Hepatocyte (in vitro differentiated cells): ENCODE results near the gene PCSK6. TPM values are rescaled to one million over a fixed set of nuclear protein-coding genes. Genes with fewer than 3 reads are reported as not detected.

ENCODE experiments used
- DNase-seq: peaks from one replicate; pipeline ENCODE4 v3.0.0-alpha.2; 2016; ENCODE audit warnings: low spot score
- H2AFZ ChIP-seq: fragments of 200-600 bp; sonication (generic); 2 replicates; pipeline ENCODE4 v1.6.0; 2016; ENCODE audit warnings: antibody characterized with exemption, mild to moderate bottlenecking
- H3K27ac ChIP-seq: fragments of 200-600 bp; sonication (generic); 2 replicates; pipeline ENCODE4 v1.5.1; 2016; ENCODE audit warnings: mild to moderate bottlenecking
- H3K27me3 ChIP-seq: fragments of 200-600 bp; sonication (generic); 2 replicates; pipeline ENCODE4 v1.6.1; 2016
- H3K36me3 ChIP-seq: fragments of 200-600 bp; sonication (generic); replicated peaks from 2 replicates; pipeline ENCODE4 v1.5.1; 2016; ENCODE audit warnings: low read depth; ENCODE audit not compliant: insufficient read depth
- H3K4me1 ChIP-seq: fragments of 200-600 bp; sonication (generic); 2 replicates; pipeline ENCODE4 v1.5.1; 2016; ENCODE audit warnings: mild to moderate bottlenecking, moderate library complexity; ENCODE audit not compliant: insufficient read depth
- H3K4me2 ChIP-seq: fragments of 200-600 bp; sonication (generic); 2 replicates; pipeline ENCODE4 v1.6.0; 2016
- H3K4me3 ChIP-seq: fragments of 200-600 bp; sonication (generic); 2 replicates; pipeline ENCODE4 v1.5.1; 2016; ENCODE audit warnings: mild to moderate bottlenecking
- H3K79me2 ChIP-seq: fragments of 200-600 bp; sonication (generic); 2 replicates; pipeline ENCODE4 v1.6.0; 2017; ENCODE audit warnings: mild to moderate bottlenecking
- H3K9me2 ChIP-seq: fragments of 200-600 bp; sonication (generic); replicated peaks from 2 replicates; pipeline ENCODE4 v1.6.0; 2017; ENCODE audit warnings: mild to moderate bottlenecking; ENCODE audit not compliant: insufficient read depth
- H3K9me3 ChIP-seq: fragments of 200-600 bp; sonication (generic); 2 replicates; pipeline ENCODE4 v1.5.1; 2016; ENCODE audit warnings: low read depth, mild to moderate bottlenecking
- H4K20me1 ChIP-seq: fragments of 200-600 bp; sonication (generic); 2 replicates; pipeline ENCODE4 v1.6.0; 2016; ENCODE audit warnings: mild to moderate bottlenecking; ENCODE audit not compliant: insufficient read depth, poor library complexity, severe bottlenecking
- CTCF ChIP-seq: fragments of 200-600 bp; sonication (generic); IDR thresholded peaks from 2 replicates; pipeline ENCODE4 v1.5.1; 2016; ENCODE audit warnings: antibody characterized with exemption, mild to moderate bottlenecking; ENCODE audit not compliant: poor library complexity
- EZH2 ChIP-seq: fragments of 200-600 bp; sonication (generic); IDR thresholded peaks from 2 replicates; pipeline ENCODE4 v1.6.1; 2016; ENCODE audit warnings: antibody characterized with exemption, mild to moderate bottlenecking, borderline replicate concordance
- EZH2phosphoT487 ChIP-seq: fragments of 200-600 bp; sonication (generic); IDR thresholded peaks from one replicate; pipeline ENCODE4 v1.6.1; 2018; ENCODE audit warnings: antibody characterized with exemption, mild to moderate bottlenecking, low read depth, moderate library complexity; ENCODE audit not compliant: unreplicated experiment, severe bottlenecking
- WGBS: methylation state at CpG from one replicate; pipeline ENCODE4 v1.1.6; 2016; ENCODE audit warnings: low lambda C conversion rate; ENCODE audit errors: missing lambda C conversion rate; 5-methylcytosine and 5-hydroxymethylcytosine counted together
- polyA plus RNA-seq: library from polyadenylated mRNA; unstranded; fragments of >200 nt; fragmentation: Nextera tagmentation; extraction: Ambion mirVana; gene quantifications from 2 replicates; pipeline ENCODE4 v1.2.1, GENCODE V29; 2016
- total RNA-seq: library from RNA; depleted of rRNA; stranded (reverse); fragments of >200 nt; gene quantifications from 2 replicates; pipeline ENCODE4 v1.2.3, GENCODE V29; 2014

The PCSK6 gene
- total and polyA plus RNA-seq, 2 experiments from 2014 or later, result 31.7 to 40.5 TPM

- Histone ChIP-seq H2AFZ (no peak overlapping the region), H3K4me2 (peak overlapping the region; percentile 13), H3K27ac (peak overlapping the region; percentile 75), H3K9me3 (no peaks in the 10 kb centered on the region), H3K27me3 (no peaks in the 10 kb centered on the region), H3K4me1 (peaks cover 21% of the 10 kb centered on the region), H3K4me3 (no peak overlapping the region), H3K79me2 (peaks cover 6% of the 10 kb centered on the region), H3K9me2 (no peaks in the 10 kb centered on the region), H4K20me1 (no peaks in the 10 kb centered on the region), H3K36me3 (no peaks in the 10 kb centered on the region)
- peak; percentile 69 for DNase-seq
- TF ChIP-seq CTCF (no peak), EZH2phosphoT487 (no peak), EZH2 (no peak)
- WGBS, result 76% methylated on average over 5 of the region's 5 CpGs
Measured at GRCh38 chr15:101477851-101478362, 11.6 kb downstream of the PCSK6 start.

- no peak for DNase-seq
- H3K4me3 ChIP-seq, result no peak overlapping the region
- H3K27me3 ChIP-seq, result no peaks in the 10 kb centered on the region
- 85% methylated on average over 10 of the region's 10 CpGs for WGBS
- peaks cover 21% of the 10 kb centered on the region for H3K4me1 ChIP-seq
- H3K36me3 ChIP-seq, result no peaks in the 10 kb centered on the region
- no peak overlapping the region for H3K4me2 ChIP-seq
- TF ChIP-seq CTCF (no peak), EZH2phosphoT487 (no peak), EZH2 (no peak)
- no peaks in the 10 kb centered on the region for H3K9me3 ChIP-seq
- H4K20me1 ChIP-seq, result no peaks in the 10 kb centered on the region
- no peaks in the 10 kb centered on the region for H3K9me2 ChIP-seq
- H3K79me2 ChIP-seq, result peaks cover 6% of the 10 kb centered on the region
- H2AFZ ChIP-seq, result no peak overlapping the region
- H3K27ac ChIP-seq, result no peak overlapping the region
Measured at GRCh38 chr15:101476756-101477155, 12.8 kb downstream of the PCSK6 start.

GRCh38 chr15:101474983-101475382, 14.5 kb downstream of the PCSK6 start:
- DNase-seq, result no peak
- H3K27ac ChIP-seq, result no peak overlapping the region
- H3K4me2 ChIP-seq, result no peak overlapping the region
- H3K36me3 ChIP-seq, result no peaks in the 10 kb centered on the region
- WGBS, result 88% methylated on average over 7 of the region's 7 CpGs
- no peaks in the 10 kb centered on the region for H4K20me1 ChIP-seq
- no peaks in the 10 kb centered on the region for H3K27me3 ChIP-seq
- H2AFZ ChIP-seq, result no peak overlapping the region
- no peaks in the 10 kb centered on the region for H3K9me3 ChIP-seq
- H3K79me2 ChIP-seq, result peaks cover 6% of the 10 kb centered on the region
- no peak overlapping the region for H3K4me3 ChIP-seq
- TF ChIP-seq EZH2 (no peak), CTCF (no peak), EZH2phosphoT487 (no peak)
- H3K9me2 ChIP-seq, result no peaks in the 10 kb centered on the region
- H3K4me1 ChIP-seq, result peaks cover 20% of the 10 kb centered on the region
